Measurements from ENCODE around the gene IFT80. TPM values are rescaled to one million over a fixed set of nuclear protein-coding genes. Genes with fewer than 3 reads are reported as not detected.

The IFT80 gene
- total RNA-seq, 1 experiment from 2014 or later, result 26.3 TPM

DNA sequence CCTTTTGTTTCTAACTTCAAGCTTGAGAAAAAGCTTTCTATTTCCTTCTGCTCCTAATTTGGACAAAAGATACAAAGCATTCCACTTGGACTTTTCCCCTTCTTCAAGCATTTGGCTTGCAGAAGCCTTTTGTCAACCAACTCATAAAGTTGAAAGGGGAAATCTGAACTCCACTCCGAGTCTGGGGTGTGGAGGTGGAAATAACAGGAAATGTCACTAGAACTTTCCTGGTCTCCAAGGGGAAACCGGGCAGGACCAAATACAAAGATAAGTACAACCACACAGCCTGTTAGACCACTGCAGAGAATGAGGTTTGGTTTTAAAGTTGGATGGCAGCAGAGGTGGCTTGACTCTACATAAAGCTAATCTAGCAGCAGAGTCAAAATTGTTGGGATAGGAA, 178.0 kb downstream of the IFT80 start:
- TF ChIP-seq REST (IDR thresholded peaks at IDR 0.05; ENCODE audit: low read depth) (no peak), SP1 (IDR thresholded peaks at IDR 0.05; ENCODE audit: low read depth) (no peak), SRF (IDR thresholded peaks at IDR 0.05; ENCODE audit: low read depth) (no peak), POLR2AphosphoS5 (IDR thresholded peaks at IDR 0.05; ENCODE audit: low read depth, low read length) (no peak), SIN3A (IDR thresholded peaks at IDR 0.05; ENCODE audit: low read depth) (no peak), EZH2phosphoT487 (IDR thresholded peaks at IDR 0.05; ENCODE audit: borderline replicate concordance) (no peak), TCF7L2 (IDR thresholded peaks at IDR 0.05; ENCODE audit: borderline replicate concordance, extremely low read depth, insufficient read depth, insufficient read length) (no peak), ZBTB33 (IDR thresholded peaks at IDR 0.05; ENCODE audit: extremely low read depth, insufficient replicate concordance, low read length) (no peak), ZFX (IDR thresholded peaks at IDR 0.05) (no peak), RAD21 (IDR thresholded peaks at IDR 0.05; ENCODE audit: low read depth) (no peak), POLR2A (IDR thresholded peaks at IDR 0.05; ENCODE audit: borderline replicate concordance, extremely low read depth, insufficient read depth, insufficient read length) (no peak), EZH2 (IDR thresholded peaks at IDR 0.05) (no peak), JUND (IDR thresholded peaks at IDR 0.05) (no peak), FOSL1 (IDR thresholded peaks at IDR 0.05; ENCODE audit: low read depth) (no peak)
- TF ChIP-seq, protein P1, sequence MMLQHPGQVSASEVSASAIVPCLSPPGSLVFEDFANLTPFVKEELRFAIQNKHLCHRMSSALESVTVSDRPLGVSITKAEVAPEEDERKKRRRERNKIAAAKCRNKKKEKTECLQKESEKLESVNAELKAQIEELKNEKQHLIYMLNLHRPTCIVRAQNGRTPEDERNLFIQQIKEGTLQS (IDR thresholded peaks at IDR 0.05), result no peak
- Histone ChIP-seq H3K9me3 (ENCODE audit: control insufficient read depth in 1 of 2, insufficient read depth in 1 of 2, low read depth in 1 of 2, low read length in 2 of 2) (no peaks in the 10 kb centered on the region), H3K27me3 (ENCODE audit: insufficient read depth, low read length) (no peaks in the 10 kb centered on the region), H3K4me3 (replicated peaks in 1 of 2; ENCODE audit: low read depth in 1 of 2, low read length in 2 of 2) (no peak overlapping the region), H3K4me2 (ENCODE audit: low read length) (no peak overlapping the region), H2AFZ (ENCODE audit: low read depth, low read length, poor library complexity, severe bottlenecking) (no peak overlapping the region), H3K4me1 (ENCODE audit: control insufficient read depth in 1 of 2, insufficient read depth in 2 of 2, low read length in 2 of 2) (peaks cover under 1 to 2% of the 10 kb centered on the region in 2 experiments; a peak in 2 of 4 replicates), H3K9me2 (ENCODE audit: insufficient read depth) (no peaks in the 10 kb centered on the region), H4K20me1 (ENCODE audit: insufficient read depth) (no peaks in the 10 kb centered on the region), H3K79me2 (ENCODE audit: insufficient read depth, low read length) (no peaks in the 10 kb centered on the region), H3K36me3 (ENCODE audit: control insufficient read depth in 1 of 2, insufficient read depth in 2 of 2, low read length in 2 of 2) (no peaks in the 10 kb centered on the region), H3K9ac (ENCODE audit: low read length) (no peak overlapping the region), H3K27ac (ENCODE audit: low read depth, low read length) (no peak overlapping the region)
- ChIA-PET CTCF (no interaction called here), POLR2A (no interaction called here), RAD21 (ENCODE audit: low non-redundant PET in 1 of 2, low total read pairs in 2 of 2, uncharacterized antibody in 2 of 2, unreplicated experiment in 2 of 2) (no interaction called here)
- DNase-seq (ENCODE audit: low read depth, low spot score), result no peak
- no peak for ATAC-seq
- intact Hi-C loops (cut with micrococcal nuclease), result no loop called here
- no TSS peak for BruUV-seq (replicated peaks)

All from HCT116 (cell line).